OCI-LY3 (cell line): Measurements from ENCODE around the gene DLD.

Source experiments
- CTCF ChIP-seq: fragments of 200-600, 300-600 bp; sonication (generic); IDR thresholded peaks from 2 replicates; pipeline ENCODE4 v1.5.1; 2014; ENCODE audit warnings: antibody characterized with exemption, low read length, low read depth
- EZH2phosphoT487 ChIP-seq: fragments of 200-600 bp; shearing (Covaris generic); IDR thresholded peaks from 2 replicates; pipeline ENCODE4 v1.6.1; 2018; ENCODE audit warnings: antibody characterized with exemption, mixed run types, low read depth

GRCh38 chr7:107874111-107874510, 16.9 kb upstream of the DLD start:
- no peak for TF ChIP-seq CTCF
- TF ChIP-seq EZH2phosphoT487 = no peak
